HL-60/S4 treated with phorbol 12-myristate 13-acetate at 8.2 ng/mL for 4 days and 3 days (cell line): Measurements from ENCODE around the gene STRADB.
"Not testable (repeated sequence)": the region's sequence is repeated elsewhere in the genome, so short reads cannot be mapped to it uniquely, and the experiment has no call there.

ENCODE experiments used
- in situ Hi-C: fragments of 300-500 bp; cut with MboI; formaldehyde crosslinking; loops from 2 replicates; pipeline ENCODE4 v1.15.0; 2022; ENCODE audit warnings: low sequenced_read_pairs

Gene STRADB, protein sequence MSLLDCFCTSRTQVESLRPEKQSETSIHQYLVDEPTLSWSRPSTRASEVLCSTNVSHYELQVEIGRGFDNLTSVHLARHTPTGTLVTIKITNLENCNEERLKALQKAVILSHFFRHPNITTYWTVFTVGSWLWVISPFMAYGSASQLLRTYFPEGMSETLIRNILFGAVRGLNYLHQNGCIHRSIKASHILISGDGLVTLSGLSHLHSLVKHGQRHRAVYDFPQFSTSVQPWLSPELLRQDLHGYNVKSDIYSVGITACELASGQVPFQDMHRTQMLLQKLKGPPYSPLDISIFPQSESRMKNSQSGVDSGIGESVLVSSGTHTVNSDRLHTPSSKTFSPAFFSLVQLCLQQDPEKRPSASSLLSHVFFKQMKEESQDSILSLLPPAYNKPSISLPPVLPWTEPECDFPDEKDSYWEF

GRCh38 chr2:201451292-201452057, at the start of gene STRADB, which contains the start of gene TRAK2:
STRADB (plus strand) TSS chr2:201451740; CDS start chr2:201454841, 3,101 bp downstream.
TRAK2 (minus strand) TSS chr2:201451458; CDS start chr2:201420507, 30,951 bp downstream.
- in situ Hi-C loops: no loop called here

DNA sequence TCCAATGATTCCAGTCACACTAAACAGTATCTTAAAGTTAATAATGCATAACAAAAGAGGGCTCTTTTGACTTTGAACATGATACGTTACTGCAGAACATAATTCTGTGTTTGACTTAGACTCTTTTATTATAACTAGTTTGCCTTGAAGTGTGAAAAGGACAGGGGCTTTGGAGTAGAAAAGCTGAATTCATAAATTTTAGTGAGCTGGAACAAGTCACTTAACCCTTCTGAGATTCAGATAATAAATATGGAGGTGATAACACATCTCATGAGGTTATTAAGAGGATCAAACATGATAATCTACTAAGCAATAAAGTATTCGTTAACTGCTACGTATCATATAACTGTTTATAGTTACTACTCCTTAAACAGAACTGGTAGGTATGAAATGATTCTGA, 49.7 kb upstream of the STRADB start:
- in situ Hi-C loops: no loop called here

- in situ Hi-C loops: no loop called here
Measured at GRCh38 chr2:201402651-201403562, 48.6 kb upstream of the STRADB start.

GRCh38 chr2:201403880-201404279, 47.7 kb upstream of the STRADB start:
- in situ Hi-C loops: no loop called here

- in situ Hi-C loops: no loop called here
Measured at GRCh38 chr2:201404699-201405280, 46.8 kb upstream of the STRADB start.

DNA sequence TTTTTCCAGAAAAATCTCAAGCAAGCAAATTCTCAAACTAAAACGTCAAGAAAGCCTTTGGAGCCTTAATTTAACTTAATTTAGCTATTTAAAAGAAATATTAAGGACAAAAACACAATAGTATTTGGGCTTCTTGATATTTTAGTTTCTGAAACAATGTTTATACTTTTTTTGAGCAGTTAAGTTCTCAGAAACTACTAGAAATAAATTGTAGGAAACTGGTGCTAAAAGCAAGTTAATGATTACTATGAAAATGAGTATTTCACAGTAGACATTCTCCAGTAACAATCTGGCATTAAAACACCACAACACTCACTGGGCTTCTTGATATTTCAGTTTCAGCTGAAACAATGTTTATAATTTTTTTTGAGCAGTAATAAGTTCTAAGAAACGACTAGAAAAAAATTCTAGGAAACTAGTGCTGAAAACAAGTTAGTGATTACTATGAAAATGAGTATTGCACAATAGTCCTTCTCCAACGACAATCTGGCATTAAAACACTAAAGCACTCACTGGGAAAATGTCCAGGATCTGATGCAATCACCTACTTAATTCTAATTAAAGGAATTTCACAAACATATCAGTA, 45.4 kb upstream of the STRADB start:
- in situ Hi-C loops: no loop called here

DNA sequence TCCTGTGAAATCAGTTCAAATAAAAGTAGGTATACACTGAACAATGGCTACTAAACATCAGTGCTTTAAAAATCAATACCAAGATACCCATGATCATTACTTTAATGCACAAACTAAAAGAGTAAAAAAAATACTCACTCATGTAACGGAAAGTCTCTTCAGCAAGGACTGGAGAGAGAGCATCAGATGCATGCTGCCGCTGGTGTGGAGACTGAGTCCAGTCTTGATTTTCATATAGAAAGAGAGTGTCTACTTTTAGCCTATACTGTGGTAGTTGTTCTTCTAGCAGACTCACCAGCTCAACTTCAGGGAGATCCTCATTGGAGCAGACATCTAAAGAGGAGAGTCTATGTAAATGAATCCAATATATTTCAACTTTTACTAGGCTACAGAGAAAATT, 44.3 kb upstream of the STRADB start:
- in situ Hi-C loops: no loop called here

DNA sequence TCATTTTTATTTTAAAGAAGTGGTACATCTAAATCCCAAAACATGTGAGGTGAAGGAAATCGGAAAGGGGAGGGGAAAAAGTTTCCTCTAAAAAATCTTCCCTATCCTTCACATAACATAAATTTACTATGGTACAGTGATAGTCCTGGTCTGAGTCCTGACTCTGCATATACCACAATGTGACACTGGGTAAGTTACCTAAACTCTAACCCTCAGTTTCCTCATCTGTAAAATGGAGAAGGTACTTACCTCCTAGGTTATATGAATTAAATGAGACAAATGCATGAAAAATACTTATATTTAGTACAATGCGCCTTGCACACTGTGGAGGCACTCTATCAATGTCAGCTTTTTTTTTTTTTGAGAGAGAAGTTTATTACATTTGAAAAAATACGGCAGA, 42.6 kb upstream of the STRADB start:
- in situ Hi-C loops: no loop called here

- in situ Hi-C loops: no loop called here
Measured at GRCh38 chr2:201411421-201411820, 40.1 kb upstream of the STRADB start.

GRCh38 chr2:201413143-201413542, 38.4 kb upstream of the STRADB start:
- in situ Hi-C loops: no loop called here

DNA sequence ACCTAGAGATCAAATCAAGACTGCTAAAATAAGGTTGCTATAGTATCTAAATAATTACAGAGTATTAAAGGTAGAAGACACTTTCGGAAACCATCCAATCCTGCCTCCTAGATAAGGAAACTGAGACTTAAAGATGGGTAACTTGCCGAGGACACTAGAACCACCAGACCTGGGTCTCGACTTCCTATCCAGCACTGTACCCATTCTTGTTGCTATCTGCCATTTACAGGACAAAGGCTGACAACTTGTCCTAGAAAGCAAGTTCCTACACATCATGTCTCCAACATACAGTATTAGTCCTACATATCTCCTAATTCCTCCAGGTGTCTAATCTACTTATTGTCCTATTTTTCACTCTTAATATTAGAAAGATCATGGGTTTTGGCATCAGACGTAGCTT, 38.0 kb upstream of the STRADB start:
- in situ Hi-C loops: no loop called here

GRCh38 chr2:201414099-201415023, 37.2 kb upstream of the STRADB start:
- in situ Hi-C loops: no loop called here

DNA sequence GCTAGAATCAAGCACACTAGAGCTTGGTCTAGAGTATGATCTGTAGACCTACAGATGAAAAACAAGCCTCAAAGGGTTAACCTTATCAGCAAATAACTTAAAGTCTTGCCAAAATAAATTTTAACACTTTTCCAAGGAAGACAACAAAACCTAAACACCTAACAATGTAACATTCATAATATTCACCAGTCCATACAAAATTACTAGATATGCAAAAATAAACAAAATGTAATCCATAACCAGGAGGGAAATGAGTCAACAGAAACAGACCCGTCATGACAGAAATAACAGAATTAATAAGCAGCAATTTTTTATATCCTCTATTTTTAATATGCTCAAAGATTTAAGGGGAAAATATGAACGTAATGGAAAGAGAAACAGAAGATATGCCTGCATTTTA, 36.4 kb upstream of the STRADB start:
- in situ Hi-C loops: no loop called here

DNA sequence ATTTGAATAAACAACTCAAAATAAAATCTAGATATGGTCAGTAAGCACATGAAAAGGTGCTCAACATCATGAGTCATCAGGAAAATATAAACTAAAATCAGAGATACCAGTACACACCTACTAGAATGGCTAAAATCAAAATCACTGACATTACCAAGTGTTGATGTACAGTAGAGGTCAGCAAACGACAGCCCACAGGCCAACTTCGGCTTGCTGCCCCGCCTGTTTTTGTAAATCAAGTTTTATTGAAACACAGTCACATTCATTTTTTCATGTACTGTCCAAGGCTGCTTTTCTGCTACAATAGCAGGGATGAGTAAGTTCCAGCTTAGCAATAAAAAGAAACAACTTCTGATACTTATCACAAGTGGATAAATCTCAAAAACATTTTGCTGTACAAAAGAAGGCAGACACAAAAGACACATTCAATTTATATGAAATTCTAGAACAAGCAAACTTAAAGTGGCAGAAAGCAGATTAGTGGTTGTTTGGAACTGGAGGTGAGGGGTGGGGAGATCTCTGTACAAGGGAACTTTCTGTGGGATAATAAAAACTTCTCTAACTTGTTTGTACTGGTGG, 32.4 kb upstream of the STRADB start:
- in situ Hi-C loops: no loop called here

GRCh38 chr2:201419986-201420385, 31.6 kb upstream of the STRADB start:
- in situ Hi-C loops: no loop called here

- in situ Hi-C loops: no loop called here
Measured at GRCh38 chr2:201420442-201421113, 31.0 kb upstream of the STRADB start.

DNA sequence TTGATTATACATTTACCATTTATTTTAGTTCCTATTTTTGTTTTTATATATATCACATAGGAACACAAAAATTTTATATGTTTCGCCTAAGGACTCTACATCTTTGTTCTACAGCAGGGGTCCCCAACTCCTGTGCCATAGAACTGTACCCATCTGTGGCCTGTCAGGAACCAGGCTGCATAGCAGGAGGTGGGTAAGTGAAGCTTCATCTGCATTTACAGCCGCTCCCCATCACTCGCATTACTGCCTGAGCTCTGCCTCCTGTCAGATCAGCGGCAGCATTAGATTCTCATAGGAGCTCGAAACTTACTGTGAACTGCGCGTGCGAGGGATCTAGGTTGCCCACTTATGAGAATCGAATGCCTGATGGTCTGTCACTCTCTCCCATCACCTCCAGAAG, 25.6 kb upstream of the STRADB start:
- in situ Hi-C loops: no loop called here

GRCh38 chr2:201428366-201428765, 23.2 kb upstream of the STRADB start:
- in situ Hi-C loops: not testable (repeated sequence)
